ENCODE measurements around the gene LRP8. TPM values are rescaled to one million over a fixed set of nuclear protein-coding genes. Genes with fewer than 3 reads are reported as not detected.

Gene LRP8
- total and polyA plus RNA-seq, 9 of the 15 experiments (the other 6 are each of a cell fraction or from before 2014, with no cell fraction given) = 7.1 to 56.1 (median 31.3) TPM

DNA sequence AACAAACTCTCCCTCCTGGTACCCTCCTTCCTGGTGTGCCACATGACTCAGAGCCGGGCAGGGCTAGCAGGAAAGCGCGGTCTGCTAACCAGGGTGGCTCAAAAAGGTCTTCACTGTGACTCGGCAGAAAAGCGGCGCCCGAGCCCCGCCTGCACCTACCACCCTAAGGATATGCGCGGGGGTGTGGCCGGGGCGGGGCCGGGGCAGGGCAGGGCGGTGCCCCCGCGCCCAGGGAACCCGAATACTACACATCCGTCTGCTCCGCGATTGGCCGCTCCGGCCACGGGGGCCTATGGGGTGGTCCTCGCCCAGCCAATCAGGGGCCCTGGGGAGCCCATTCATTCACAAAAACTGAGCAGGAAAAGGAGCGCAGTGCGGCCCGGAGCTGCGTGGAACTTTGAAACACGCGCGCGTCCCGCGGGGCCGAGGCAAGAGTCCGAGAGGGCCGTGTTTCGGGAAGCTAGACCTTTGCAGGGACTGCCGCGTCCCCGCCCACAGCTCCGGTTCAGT, 1.7 kb downstream of the LRP8 start (continued):
- TF ChIP-seq, protein P1, sequence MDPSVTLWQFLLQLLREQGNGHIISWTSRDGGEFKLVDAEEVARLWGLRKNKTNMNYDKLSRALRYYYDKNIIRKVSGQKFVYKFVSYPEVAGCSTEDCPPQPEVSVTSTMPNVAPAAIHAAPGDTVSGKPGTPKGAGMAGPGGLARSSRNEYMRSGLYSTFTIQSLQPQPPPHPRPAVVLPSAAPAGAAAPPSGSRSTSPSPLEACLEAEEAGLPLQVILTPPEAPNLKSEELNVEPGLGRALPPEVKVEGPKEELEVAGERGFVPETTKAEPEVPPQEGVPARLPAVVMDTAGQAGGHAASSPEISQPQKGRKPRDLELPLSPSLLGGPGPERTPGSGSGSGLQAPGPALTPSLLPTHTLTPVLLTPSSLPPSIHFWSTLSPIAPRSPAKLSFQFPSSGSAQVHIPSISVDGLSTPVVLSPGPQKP (CRISPR knock-in tag; IDR thresholded peaks at IDR 0.05) = no peak
- TF ChIP-seq DIDO1 (tag; IDR thresholded peaks at IDR 0.05; ENCODE audit: low read depth) = no peak
- no peak for TF ChIP-seq HMG20A (CRISPR knock-in tag; conservative IDR thresholded peaks at IDR 0.05)
- no peak for TF ChIP-seq SNRNP70 (optimal IDR thresholded peaks at IDR 0.05; ENCODE audit: low read depth, low read length)
- 0 out of 2 replicates have a peak, but pooled peaks have one; percentile 96 for TF ChIP-seq ZNF592 (IDR thresholded peaks at IDR 0.05)
- no peak for TF ChIP-seq ZNF644 (tag; IDR thresholded peaks at IDR 0.05; ENCODE audit: low read depth)
- no peak for TF ChIP-seq NR2C2 (CRISPR knock-in tag; IDR thresholded peaks at IDR 0.05)
- no peak; the same call in 1 of the 2 replicates for TF ChIP-seq NR2C2 (tag; IDR thresholded peaks at IDR 0.05)
- no peak for TF ChIP-seq NR4A1 (CRISPR knock-in tag; IDR thresholded peaks at IDR 0.05)
- TF ChIP-seq NR4A1 (tag; IDR thresholded peaks at IDR 0.05) = no peak
- no peak for TF ChIP-seq KLF10 (CRISPR knock-in tag; IDR thresholded peaks at IDR 0.05)
- no peak for TF ChIP-seq HOXB6 (CRISPR knock-in tag; IDR thresholded peaks at IDR 0.05; ENCODE audit: borderline replicate concordance)
- TF ChIP-seq SMARCA5 (IDR thresholded peaks at IDR 0.05) = no peak
- TF ChIP-seq ESRRB (CRISPR knock-in tag; IDR thresholded peaks at IDR 0.05; ENCODE audit: borderline replicate concordance) = no peak
- no peak for TF ChIP-seq MCM2 (IDR thresholded peaks at IDR 0.05; ENCODE audit: low read depth)
- TF ChIP-seq FOXM1 (IDR thresholded peaks at IDR 0.05; ENCODE audit: low read depth) = no peak
- no peak for TF ChIP-seq FOXM1 (CRISPR knock-in tag; IDR thresholded peaks at IDR 0.05; ENCODE audit: low read depth)
- TF ChIP-seq NCOA4 (IDR thresholded peaks at IDR 0.05; ENCODE audit: partially characterized antibody) = no peak
- TF ChIP-seq ZFP1 (CRISPR knock-in tag; IDR thresholded peaks at IDR 0.05) = no peak
- no peak for TF ChIP-seq EHMT2 (IDR thresholded peaks at IDR 0.05)
- TF ChIP-seq MBD2 (IDR thresholded peaks at IDR 0.05; ENCODE audit: borderline replicate concordance, low read depth) = peak; percentile 81
- no peak for TF ChIP-seq BCL6 (CRISPR knock-in tag; IDR thresholded peaks at IDR 0.05)

All from K562 (cell line).